Suppressor macrophage (primary cell): Measurements from ENCODE around the gene POLE4.

Source experiments
- DNase-seq, 4 experiments: peaks; one replicate each; pipeline ENCODE4 v3.0.0-alpha.2; 2020 to 2022

The POLE4 gene

DNA sequence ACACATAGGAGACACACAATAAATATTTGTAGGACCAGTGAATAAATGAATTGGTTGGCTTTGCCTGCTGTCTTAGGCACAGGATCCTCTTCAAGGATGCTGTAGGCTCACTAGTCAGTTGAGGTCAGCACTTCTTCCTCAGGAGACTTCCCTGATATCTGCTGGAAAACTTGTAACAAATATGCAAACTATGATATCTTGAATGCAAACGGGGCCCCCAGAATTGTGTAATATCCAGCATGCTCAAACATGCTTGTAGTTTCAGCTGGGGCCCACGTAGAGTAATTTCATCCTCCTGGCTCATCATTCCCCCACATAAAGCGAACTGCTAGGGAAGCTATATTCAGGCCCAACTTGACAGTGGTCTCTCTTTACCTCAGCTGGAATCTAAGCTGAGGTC, 43.6 kb downstream of the POLE4 start:
- no peak for DNase-seq

DNA sequence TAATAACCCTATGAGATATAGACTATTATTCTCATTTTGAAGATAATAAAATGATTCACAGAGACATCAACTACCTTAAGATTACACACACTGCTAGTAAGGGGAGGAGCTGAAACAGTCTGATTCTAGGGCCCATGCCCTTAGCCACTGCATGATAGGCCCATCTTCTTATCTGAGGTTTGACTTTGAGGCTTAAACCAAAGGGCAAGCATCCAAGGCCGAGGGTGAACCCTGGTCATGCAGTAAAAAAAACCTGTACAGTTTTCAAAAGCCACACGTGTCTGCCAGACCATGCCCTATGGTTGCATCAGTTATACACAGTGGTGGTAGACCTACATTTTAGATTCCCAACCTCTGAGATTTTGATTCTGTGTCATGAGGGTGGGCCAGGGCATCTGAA, 44.8 kb downstream of the POLE4 start:
- no peak for DNase-seq

DNA sequence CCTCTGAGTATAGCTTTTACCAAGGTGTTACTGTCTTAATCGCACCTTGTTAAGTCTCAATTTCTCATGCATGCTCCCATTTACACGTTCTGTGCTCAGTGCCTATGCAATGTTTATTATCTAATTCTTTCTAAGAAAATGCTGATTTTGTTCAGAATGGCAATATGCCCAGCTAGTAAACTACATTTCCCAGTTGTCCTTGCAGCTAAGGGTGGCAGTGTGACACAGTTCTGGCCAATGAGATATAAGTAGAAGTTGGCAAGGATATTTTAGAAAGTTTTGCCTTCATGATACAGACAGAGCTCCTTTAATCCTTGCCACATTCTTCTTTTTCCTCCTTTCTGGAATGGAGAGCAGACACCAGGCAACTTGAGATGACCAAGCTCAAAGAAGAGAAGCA, 45.3 kb downstream of the POLE4 start:
- no peak for DNase-seq

DNA sequence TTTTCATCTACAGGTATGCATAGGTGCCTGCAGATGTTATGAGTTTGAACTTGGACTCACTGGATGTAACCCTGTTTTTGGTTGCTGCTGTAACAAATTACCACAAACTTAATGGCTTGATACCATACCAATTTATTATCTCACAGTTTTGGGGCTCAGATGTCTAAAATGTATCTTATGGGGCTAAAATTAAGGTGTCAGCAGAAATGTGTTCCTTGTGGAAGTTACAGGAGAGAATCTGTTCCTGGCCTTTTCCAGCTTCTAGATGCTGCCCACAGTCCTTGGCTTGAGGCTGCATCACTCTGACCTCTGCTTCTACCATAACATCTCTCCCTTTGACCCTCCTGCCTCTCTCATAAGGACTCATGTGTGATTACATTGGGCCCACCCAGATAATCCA, 47.6 kb downstream of the POLE4 start:
- no peak for DNase-seq

DNA sequence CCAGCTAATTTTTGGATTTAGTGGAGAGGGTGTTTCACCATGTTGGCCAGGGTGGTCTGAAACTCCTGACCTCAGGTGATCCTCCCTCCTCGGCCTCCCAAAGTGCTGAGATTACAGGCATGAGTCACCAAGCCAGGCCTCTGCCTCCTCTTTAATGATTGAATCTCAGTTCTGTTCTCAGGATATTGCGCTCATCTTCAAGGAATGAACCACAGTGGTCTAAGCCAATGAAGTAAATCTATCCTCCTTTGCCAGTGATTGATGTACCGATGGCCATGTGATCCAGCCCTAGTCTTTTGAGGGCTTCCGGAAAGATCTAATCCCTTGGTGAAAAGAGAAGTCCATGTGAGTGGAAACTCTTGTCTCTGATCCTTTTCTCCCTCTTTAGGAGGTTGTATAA, 48.6 kb downstream of the POLE4 start:
- no peak for DNase-seq

DNA sequence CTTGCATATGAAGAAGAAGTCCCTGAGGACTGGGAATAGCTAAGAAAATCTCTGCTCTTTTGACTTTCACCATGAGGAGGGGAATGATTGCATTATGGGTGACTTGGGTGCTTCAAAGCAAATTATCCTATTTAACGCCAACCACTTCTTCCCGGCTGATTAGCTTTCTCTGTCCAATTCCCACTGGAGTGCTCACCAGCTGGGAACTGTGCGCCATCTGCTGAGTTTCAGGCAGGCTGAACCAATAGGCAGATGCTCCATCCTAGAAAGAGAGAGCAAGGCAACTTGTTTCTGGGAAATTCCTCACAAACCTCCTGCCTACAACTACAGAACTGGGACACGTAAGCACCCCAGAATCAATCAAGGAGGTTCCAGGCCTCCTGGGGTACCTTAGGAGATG, 49.4 kb downstream of the POLE4 start:
- DNase-seq = no peak

DNA sequence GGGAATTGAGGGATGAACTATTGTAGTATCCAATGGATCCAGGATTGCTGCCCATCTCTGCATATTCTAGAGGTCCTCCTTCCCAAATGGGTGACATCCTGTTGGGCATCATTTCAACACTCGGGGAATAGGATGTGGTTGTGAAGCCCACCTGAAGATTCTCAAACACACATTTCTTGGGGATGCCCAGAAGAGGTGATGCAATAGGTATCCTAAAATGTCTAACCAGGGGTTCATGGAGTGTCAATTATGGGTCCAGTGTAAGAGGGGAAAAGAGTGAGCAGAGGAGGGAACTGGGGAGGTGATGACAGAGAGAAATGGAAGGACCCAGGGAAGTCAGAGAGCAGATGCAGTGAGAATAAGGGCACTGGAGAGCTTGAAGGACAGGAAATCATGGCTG, 52.1 kb downstream of the POLE4 start:
- no peak for DNase-seq

DNA sequence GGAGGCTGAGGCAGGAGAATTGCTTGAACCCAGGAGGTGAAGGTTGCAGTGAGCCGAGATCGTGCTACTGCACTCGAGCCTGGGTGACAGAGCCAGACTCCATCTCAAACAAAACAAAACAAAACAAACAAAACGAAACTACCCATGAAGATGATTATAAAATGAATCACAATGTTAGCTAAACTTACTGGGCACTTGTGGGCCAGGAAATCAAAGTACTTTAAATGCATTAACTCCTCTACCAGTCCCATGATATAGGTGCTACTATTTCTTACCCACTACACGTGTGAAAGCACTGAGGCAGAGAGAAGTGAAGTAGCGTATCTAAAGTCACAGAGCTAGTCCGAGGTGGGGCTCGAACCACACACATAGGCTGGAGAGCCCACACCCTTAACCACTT, 53.6 kb downstream of the POLE4 start:
- no peak for DNase-seq

DNA sequence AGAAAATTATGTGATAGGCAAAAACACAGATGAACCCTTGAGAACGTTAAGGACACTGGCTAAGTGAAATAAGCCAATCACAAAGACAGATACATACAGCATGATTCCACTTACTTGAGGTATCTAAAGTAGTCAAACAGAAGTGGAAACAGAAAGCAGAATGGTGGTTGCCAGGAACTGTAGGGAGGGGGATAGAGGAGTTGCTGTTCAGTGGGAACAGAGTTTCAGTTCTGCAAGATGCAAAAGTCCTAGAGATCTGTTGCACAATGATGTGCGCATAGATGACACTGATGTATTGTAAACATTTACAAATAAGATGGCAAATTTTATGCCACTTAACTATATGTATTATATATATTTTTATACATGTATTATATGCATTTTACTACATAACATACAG, 59.7 kb downstream of the POLE4 start:
- peak; percentile 54 to 82 (median 72) for DNase-seq
